ENCODE results near the gene FYCO1.

GRCh38 chr3:45894015-45894414 lies 101.6 kb downstream of the FYCO1 start:
- no peak for TF ChIP-seq POLR2A (IDR thresholded peaks at IDR 0.05; ENCODE audit: low read length)
- no peak for TF ChIP-seq GATA1 (IDR thresholded peaks at IDR 0.05; ENCODE audit: low read depth, low read length)

Measured in erythroblast (primary cell).